Large intestine (tissue), 12 donors: Measurements from ENCODE around the gene CHST13. TPM values are rescaled to one million over a fixed set of nuclear protein-coding genes. Genes with fewer than 3 reads are reported as not detected.

Experiments
- DNase-seq, 2 donors: peaks; one replicate each; pipeline versions ENCODE4 v3.0.0 to v3.0.0-alpha.2; 2013
- H3K27ac ChIP-seq: one replicate; pipeline ENCODE4 v1.5.1; 2013; ENCODE audit warnings: low read length
- H3K27me3 ChIP-seq: 2 replicates; pipeline ENCODE4 v1.6.1; 2013; ENCODE audit warnings: low read length; ENCODE audit not compliant: control insufficient read depth, insufficient read depth
- H3K36me3 ChIP-seq: 2 replicates; pipeline ENCODE4 v1.6.1; 2013; ENCODE audit warnings: low read length; ENCODE audit not compliant: control insufficient read depth, insufficient read depth
- H3K4me1 ChIP-seq: one replicate; pipeline ENCODE4 v1.6.1; 2013; ENCODE audit warnings: low read length; ENCODE audit not compliant: control insufficient read depth, insufficient read depth
- H3K4me3 ChIP-seq: one replicate; pipeline ENCODE4 v1.5.1; 2013; ENCODE audit warnings: low read length
- H3K9me3 ChIP-seq: one replicate; pipeline ENCODE4 v1.6.1; 2013; ENCODE audit warnings: mild to moderate bottlenecking, low read depth, low read length, moderate library complexity; ENCODE audit not compliant: control insufficient read depth
- WGBS: methylation state at CpG from one replicate; pipeline ENCODE4 v1.1.5; 2013; ENCODE audit warnings: low lambda C conversion rate; ENCODE audit not compliant: insufficient coverage; 5-methylcytosine and 5-hydroxymethylcytosine counted together
- long read RNA-seq, 11 donors: transcript quantifications; one replicate each; lab custom pipeline, GENCODE V29; 2026
- polyA plus RNA-seq: library from polyadenylated mRNA; unstranded; fragments of 120-200 nt; gene quantifications from one replicate; pipeline ENCODE4 v1.2.1, GENCODE V29; 2013

Gene CHST13, protein sequence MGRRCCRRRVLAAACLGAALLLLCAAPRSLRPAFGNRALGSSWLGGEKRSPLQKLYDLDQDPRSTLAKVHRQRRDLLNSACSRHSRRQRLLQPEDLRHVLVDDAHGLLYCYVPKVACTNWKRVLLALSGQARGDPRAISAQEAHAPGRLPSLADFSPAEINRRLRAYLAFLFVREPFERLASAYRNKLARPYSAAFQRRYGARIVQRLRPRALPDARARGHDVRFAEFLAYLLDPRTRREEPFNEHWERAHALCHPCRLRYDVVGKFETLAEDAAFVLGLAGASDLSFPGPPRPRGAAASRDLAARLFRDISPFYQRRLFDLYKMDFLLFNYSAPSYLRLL
- polyA plus RNA-seq: 57.2 TPM
- long read RNA-seq, donor 1, transcript CHST13-201 (3 exons, 1,789 nt): major isoform, 32 of 32 reads
- long read RNA-seq, donor 1, partial matches to known transcripts: 0 of 32 reads
- long read RNA-seq, donor 1, other reads (novel, unspliced or antisense): 0 of 32 reads
- long read RNA-seq, donor 2, transcript CHST13-201 (3 exons, 1,789 nt): major isoform, 54 of 54 reads
- long read RNA-seq, donor 2, partial matches to known transcripts: 0 of 54 reads
- long read RNA-seq, donor 2, other reads (novel, unspliced or antisense): 0 of 54 reads
- long read RNA-seq, donor 3: 0 reads
- long read RNA-seq, donor 4, transcript CHST13-201 (3 exons, 1,789 nt): major isoform, 6 of 18 reads
- long read RNA-seq, donor 4, partial matches to known transcripts: 12 of 18 reads
- long read RNA-seq, donor 4, other reads (novel, unspliced or antisense): 0 of 18 reads
- long read RNA-seq, donor 5, transcript CHST13-201 (3 exons, 1,789 nt): major isoform, 34 of 42 reads
- long read RNA-seq, donor 5, partial matches to known transcripts: 8 of 42 reads
- long read RNA-seq, donor 5, other reads (novel, unspliced or antisense): 0 of 42 reads
- long read RNA-seq, donor 6, transcript CHST13-201 (3 exons, 1,789 nt): major isoform, 47 of 47 reads
- long read RNA-seq, donor 6, partial matches to known transcripts: 0 of 47 reads
- long read RNA-seq, donor 6, other reads (novel, unspliced or antisense): 0 of 47 reads
- long read RNA-seq, donor 7, transcript CHST13-201 (3 exons, 1,789 nt): major isoform, 12 of 19 reads
- long read RNA-seq, donor 7, partial matches to known transcripts: 7 of 19 reads
- long read RNA-seq, donor 7, other reads (novel, unspliced or antisense): 0 of 19 reads
- long read RNA-seq, donor 8, transcript CHST13-201 (3 exons, 1,789 nt): major isoform, 57 of 110 reads
- long read RNA-seq, donor 8, partial matches to known transcripts: 53 of 110 reads
- long read RNA-seq, donor 8, other reads (novel, unspliced or antisense): 0 of 110 reads
- long read RNA-seq, donor 9, transcript CHST13-201 (3 exons, 1,789 nt): major isoform, 60 of 60 reads
- long read RNA-seq, donor 9, partial matches to known transcripts: 0 of 60 reads
- long read RNA-seq, donor 9, other reads (novel, unspliced or antisense): 0 of 60 reads
- long read RNA-seq, donor 10, transcript CHST13-201 (3 exons, 1,789 nt): major isoform, 37 of 38 reads
- long read RNA-seq, donor 10, partial matches to known transcripts: 0 of 38 reads
- long read RNA-seq, donor 10, other reads (novel, unspliced or antisense): 0 of 38 reads
- long read RNA-seq, donor 11, transcript CHST13-201 (3 exons, 1,789 nt): major isoform, 42 of 65 reads
- long read RNA-seq, donor 11, partial matches to known transcripts: 23 of 65 reads
- long read RNA-seq, donor 11, other reads (novel, unspliced or antisense): 0 of 65 reads

GRCh38 chr3:126523745-126524428 is at the start of gene CHST13:
Gene CHST13 (plus strand): TSS chr3:126524155. CDS start chr3:126524333, 178 bp downstream.
- Histone ChIP-seq H3K27me3 (peaks cover 6% of the 10 kb centered on the region), H3K9me3 (no peaks in the 10 kb centered on the region), H3K4me1 (peaks cover 46% of the 10 kb centered on the region), H3K36me3 (peaks cover 10% of the 10 kb centered on the region), H3K4me3 (peak within 1 kb of the TSS; percentile 59), H3K27ac (peak within 1 kb of the TSS; percentile 91)
- peak; percentile 89 to 97 for DNase-seq
- no CpG with 5 or more reads among the region's 56 CpGs for WGBS

- peak; percentile 37 to 75 for DNase-seq
- WGBS: 20% methylated on average over 1 of the region's 72 CpGs
- no peaks in the 10 kb centered on the region for H3K27me3 ChIP-seq
- peaks cover 23% of the 10 kb centered on the region for H3K36me3 ChIP-seq
- H3K4me1 ChIP-seq: peaks cover 19% of the 10 kb centered on the region
- H3K27ac ChIP-seq: peak overlapping the region; percentile 76
- H3K4me3 ChIP-seq: peak overlapping the region; percentile 64
- no peaks in the 10 kb centered on the region for H3K9me3 ChIP-seq
Observed at GRCh38 chr3:126474498-126475412, 49.2 kb upstream of the CHST13 start.

GRCh38 chr3:126475413-126476114 is 48.4 kb upstream of the CHST13 start, which contains the start of gene ZXDC:
Gene ZXDC (minus strand): TSS chr3:126475891. CDS start chr3:126475865, 26 bp downstream.
- peaks cover 15% of the 10 kb centered on the region for H3K36me3 ChIP-seq
- DNase-seq: peak; percentile 97
- H3K9me3 ChIP-seq: no peaks in the 10 kb centered on the region
- peak within 1 kb of the TSS; percentile 83 for H3K4me3 ChIP-seq
- peak within 1 kb of the TSS; percentile 93 for H3K27ac ChIP-seq
- no peaks in the 10 kb centered on the region for H3K27me3 ChIP-seq
- peaks cover 19% of the 10 kb centered on the region for H3K4me1 ChIP-seq
- no CpG with 5 or more reads among the region's 112 CpGs for WGBS

- WGBS: 80% methylated on average over 3 of the region's 66 CpGs
- no peaks in the 10 kb centered on the region for H3K27me3 ChIP-seq
- DNase-seq: peak; percentile 42 to 75
- H3K9me3 ChIP-seq: no peaks in the 10 kb centered on the region
- H3K4me3 ChIP-seq: peak overlapping the region; percentile 83
- peaks cover 6% of the 10 kb centered on the region for H3K36me3 ChIP-seq
- H3K27ac ChIP-seq: peak overlapping the region; percentile 93
- peaks cover 23% of the 10 kb centered on the region for H3K4me1 ChIP-seq
Observed at GRCh38 chr3:126476166-126477060, 47.5 kb upstream of the CHST13 start.

DNA sequence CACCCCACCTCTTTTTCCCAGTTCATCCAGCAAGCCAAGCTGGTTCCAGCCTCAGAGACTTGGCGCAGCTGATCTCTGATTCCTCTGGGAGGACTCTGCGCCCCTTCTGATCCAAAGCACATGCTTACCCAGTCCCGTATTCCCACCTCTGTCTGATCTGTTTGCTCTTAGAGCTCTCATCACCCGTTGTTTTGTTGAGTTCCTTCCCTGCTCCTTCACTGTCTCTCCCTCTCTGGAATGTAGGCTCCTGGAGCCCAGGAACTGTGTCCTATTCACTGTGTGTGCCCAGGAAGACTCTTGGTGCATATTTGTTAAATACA is 46.9 kb upstream of the CHST13 start:
- no peak overlapping the region for H3K27ac ChIP-seq
- no peaks in the 10 kb centered on the region for H3K9me3 ChIP-seq
- peaks cover 25% of the 10 kb centered on the region for H3K4me1 ChIP-seq
- WGBS: no CpG with 5 or more reads among the region's 4 CpGs
- no peak overlapping the region for H3K4me3 ChIP-seq
- H3K27me3 ChIP-seq: no peaks in the 10 kb centered on the region
- peaks cover 6% of the 10 kb centered on the region for H3K36me3 ChIP-seq
- no peak for DNase-seq

DNA sequence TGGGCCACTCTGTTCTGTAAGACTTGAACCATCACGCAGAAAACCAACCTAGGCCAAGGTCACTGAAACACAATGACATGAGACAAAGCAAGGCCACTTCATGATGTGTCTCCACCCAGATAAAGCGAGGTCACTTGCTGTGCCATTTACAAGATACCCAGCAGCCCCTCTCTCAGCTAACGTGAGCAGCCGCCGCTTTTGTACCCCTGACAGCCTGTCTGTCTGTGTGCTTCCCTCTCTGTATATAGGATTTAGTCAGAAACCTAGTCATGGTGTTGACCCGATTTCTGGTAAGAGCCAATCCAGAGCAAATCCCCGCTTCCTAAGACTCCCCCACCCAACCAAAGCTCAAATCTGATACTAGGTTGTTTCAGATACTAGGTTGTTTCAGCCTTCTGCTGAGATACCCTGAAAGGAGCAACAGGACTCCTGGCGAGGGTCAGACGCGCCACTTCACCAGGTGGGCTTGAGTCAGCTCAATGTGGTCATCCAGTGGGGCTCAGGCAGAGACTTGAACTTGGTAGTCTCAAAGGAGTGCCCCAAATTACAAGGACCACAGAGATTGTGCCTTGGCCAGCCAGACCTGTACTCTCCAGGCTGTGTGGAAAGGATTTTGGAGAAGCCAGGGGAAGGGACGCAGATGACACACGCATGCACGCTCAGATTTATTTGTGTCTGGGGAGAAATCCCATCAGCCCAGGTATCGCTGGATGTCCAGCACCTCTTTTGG is 45.2 kb upstream of the CHST13 start:
- DNase-seq: no peak
- peaks cover 16% of the 10 kb centered on the region for H3K4me1 ChIP-seq
- WGBS: no CpG with 5 or more reads among the region's 14 CpGs
- no peak overlapping the region for H3K4me3 ChIP-seq
- H3K36me3 ChIP-seq: no peaks in the 10 kb centered on the region
- no peaks in the 10 kb centered on the region for H3K27me3 ChIP-seq
- no peak overlapping the region for H3K27ac ChIP-seq
- no peaks in the 10 kb centered on the region for H3K9me3 ChIP-seq

- Histone ChIP-seq H3K27me3 (no peaks in the 10 kb centered on the region), H3K9me3 (no peaks in the 10 kb centered on the region), H3K4me3 (no peak overlapping the region), H3K36me3 (no peaks in the 10 kb centered on the region), H3K27ac (no peak overlapping the region), H3K4me1 (peaks cover 15% of the 10 kb centered on the region)
- WGBS: 83% methylated on average over 1 of the region's 1 CpG
- DNase-seq: no peak
Observed at GRCh38 chr3:126479642-126480041, 44.3 kb upstream of the CHST13 start.
